Hepatocyte (in vitro differentiated cells): ENCODE data around the gene CORIN.

ENCODE experiments used
- CTCF ChIP-seq: fragments of 200-600 bp; sonication (generic); IDR thresholded peaks from 2 replicates; pipeline ENCODE4 v1.5.1; 2016; ENCODE audit warnings: antibody characterized with exemption, mild to moderate bottlenecking; ENCODE audit not compliant: poor library complexity
- EZH2 ChIP-seq: fragments of 200-600 bp; sonication (generic); IDR thresholded peaks from 2 replicates; pipeline ENCODE4 v1.6.1; 2016; ENCODE audit warnings: antibody characterized with exemption, mild to moderate bottlenecking, borderline replicate concordance

GRCh38 chr4:47550899-47551548 lies 286.8 kb downstream of the CORIN start:
- TF ChIP-seq CTCF (no peak), EZH2 (no peak)
